CD4-positive, alpha-beta T cell treated with Interleukin-17A for 1 hour (primary cell): Measurements from ENCODE around the gene MINDY3.
"Not testable (repeated sequence)": the region's sequence is repeated elsewhere in the genome, so short reads cannot be mapped to it uniquely, and the experiment has no call there.

ENCODE experiments used
- DNase-seq: peaks from one replicate; pipeline ENCODE4 v3.0.0-alpha.2; 2020

MINDY3 gene

GRCh38 chr10:15856328-15857015, 3.8 kb downstream of the MINDY3 start:
- DNase-seq: no peak

DNA sequence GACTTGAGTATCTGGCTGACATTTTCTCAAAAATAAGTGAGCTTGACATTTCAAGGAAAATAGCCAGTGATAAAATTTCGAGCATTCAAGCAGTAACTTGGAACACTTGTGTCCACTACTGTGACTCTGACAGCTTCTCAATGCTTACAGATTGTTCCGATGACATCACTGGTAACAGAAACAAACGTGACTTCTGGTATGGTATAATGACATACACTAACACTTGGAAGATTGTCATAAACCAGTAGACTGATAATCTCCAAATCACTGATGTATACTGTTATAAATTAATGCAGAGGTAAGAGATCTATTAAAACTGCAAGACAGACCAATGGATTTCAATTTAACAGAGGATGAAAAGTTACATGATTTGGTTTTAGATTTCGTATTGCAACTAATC, 6.5 kb downstream of the MINDY3 start:
- DNase-seq: no peak

GRCh38 chr10:15852111-15852557, 8.2 kb downstream of the MINDY3 start:
- no peak for DNase-seq

GRCh38 chr10:15850337-15850978, 9.8 kb downstream of the MINDY3 start:
- DNase-seq: not testable (repeated sequence)

DNA sequence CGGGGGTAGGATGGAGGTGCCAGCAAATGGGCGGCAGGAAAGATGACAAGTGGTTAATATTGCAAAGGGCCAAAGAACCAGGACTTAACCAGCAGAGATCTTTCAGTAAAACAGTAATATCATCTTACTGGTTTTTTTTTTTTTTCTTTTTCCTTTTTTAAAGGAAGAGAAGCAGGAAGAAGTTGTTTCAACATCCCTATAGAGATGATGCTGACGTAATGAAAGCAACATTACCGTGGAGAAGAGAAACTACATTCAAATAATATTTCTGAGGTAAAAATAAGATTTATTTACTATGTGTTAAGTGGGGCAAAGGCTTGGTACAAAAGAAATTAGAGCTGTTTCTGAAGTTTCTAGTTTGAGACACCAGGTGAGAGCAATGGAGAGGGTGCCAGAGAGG, 11.0 kb downstream of the MINDY3 start:
- no peak for DNase-seq

- no peak for DNase-seq
Observed at GRCh38 chr10:15847481-15847880, 12.8 kb downstream of the MINDY3 start.

GRCh38 chr10:15844517-15844916, 15.8 kb downstream of the MINDY3 start:
- DNase-seq: no peak

DNA sequence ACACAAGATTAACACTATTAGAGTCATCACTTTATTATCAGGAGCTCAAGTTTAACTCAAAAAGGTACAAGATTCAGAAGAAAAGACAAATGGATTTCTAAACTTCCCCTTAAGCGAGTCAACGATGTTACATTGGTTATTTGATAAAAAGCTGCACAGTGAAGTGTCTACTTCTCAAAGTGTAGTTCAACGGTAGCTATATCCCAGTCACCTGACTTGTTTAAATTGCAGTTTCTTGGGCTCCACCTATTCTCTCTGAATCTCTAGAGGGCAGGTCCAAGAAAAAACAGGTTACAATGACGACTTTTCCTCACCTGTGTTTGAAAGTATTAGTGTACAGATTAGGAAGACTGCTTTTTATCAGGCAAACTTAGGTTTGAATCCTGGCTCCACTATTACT, 16.6 kb downstream of the MINDY3 start:
- DNase-seq: no peak

DNA sequence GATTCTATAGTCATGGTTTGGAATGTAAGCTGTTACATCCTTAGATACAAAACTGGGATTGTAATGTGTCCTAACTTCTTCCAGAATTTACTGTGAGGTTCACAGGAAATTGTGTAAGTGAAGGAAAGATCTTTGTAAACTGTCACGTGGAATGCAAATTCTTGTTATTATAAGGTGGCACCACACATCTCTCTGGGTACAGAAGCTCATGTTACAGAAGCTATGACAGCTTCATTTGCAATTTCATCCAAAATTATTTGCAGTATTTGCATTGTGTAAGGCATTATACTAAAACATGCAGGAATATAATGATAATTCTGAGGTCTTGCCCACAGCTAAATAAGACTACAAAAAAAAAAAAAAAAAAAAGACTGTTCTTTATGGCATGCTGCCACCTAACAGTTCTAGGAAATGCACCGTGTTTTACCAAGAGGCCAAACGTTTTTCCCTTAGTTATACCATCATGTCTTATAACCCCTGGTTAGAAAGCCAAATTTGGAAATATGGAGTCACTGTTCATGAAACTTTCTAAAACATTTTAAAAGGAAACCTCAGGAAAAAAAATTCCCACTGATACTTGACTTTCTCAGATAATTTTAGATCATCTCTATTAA, 17.6 kb downstream of the MINDY3 start:
- DNase-seq: no peak

DNA sequence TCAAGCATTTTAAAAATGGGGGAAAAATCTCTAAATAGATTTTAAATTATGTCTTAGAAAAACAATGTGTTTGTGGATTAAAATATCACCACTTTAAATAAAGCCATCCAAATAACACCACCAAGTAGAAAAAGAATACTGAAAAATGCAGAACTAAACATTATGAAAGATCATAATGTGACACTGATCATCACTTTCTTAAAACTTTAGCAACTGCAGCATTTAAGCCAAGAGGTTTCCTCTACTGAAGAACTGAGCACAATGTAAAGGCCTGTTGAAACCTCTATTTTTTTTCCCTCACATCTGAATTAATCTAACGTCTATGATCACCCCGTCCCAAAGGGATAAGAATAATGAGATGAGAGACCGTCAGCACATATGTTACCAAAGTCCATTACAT, 18.6 kb downstream of the MINDY3 start:
- DNase-seq: no peak

- DNase-seq: no peak
Observed at GRCh38 chr10:15836807-15837206, 23.5 kb downstream of the MINDY3 start.

GRCh38 chr10:15829495-15829894, 30.8 kb downstream of the MINDY3 start:
- no peak for DNase-seq

- no peak for DNase-seq
Observed at GRCh38 chr10:15824498-15824897, 35.8 kb downstream of the MINDY3 start.

- DNase-seq: no peak
Observed at GRCh38 chr10:15822131-15822530, 38.2 kb downstream of the MINDY3 start.

DNA sequence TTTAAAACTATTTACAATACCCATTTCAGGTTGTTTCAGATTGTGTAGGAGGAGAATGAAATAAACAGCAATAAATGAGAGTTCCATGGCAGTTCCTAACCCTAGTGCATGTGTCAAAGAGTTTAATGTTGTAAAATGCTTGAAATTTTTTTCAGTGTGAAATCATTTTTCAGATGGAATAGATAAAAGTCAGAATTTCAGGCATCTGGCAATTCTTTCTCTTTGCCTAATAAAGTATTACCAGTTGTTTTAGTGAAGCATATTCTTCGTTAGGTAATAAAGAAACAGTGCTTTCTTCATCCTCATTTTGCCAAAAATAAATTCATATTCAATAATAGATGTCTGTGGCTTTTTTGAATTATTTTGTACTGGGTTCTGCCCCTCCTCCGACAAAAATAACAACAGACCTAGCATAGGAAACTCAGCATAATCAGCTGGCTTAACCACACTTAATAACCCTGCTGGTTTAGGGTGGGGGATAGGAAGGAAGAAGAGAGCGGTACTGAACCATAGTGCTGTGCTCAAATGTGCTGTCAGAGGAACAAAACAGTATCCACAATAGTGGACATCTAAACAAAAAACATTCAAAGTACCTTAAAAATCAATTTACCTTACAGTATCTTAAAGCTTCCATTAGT, 39.1 kb downstream of the MINDY3 start:
- no peak for DNase-seq

DNA sequence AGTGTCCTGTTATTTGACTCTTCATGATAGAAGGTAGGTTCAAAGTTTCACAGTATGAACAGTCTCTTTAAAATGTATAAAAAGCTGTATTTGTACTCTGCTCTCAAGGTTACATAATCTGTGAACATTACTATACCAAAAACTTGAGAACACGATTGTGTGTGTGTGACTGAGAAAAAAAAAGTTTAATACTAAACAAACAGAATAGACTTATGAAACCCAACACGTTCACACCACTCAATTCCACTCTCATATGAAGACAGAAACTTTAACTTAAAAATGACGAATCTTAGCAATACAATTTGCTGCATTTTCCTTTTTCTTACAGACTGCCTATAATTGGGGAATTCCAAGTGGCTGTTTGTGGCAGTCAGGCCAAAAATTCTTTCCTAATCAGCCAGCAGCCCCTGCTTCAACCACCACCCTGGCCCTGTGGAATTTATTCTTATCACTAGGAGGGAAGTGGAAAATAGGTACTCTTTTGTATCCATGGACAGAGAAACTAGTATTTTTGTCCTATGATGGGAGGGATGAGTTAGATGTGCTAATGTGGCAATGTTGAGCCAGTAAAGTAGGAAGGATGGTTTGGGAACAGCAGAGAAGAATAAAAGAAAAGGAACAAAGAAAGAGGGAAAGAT, 42.8 kb downstream of the MINDY3 start:
- no peak for DNase-seq

- DNase-seq: no peak
Observed at GRCh38 chr10:15815242-15815885, 44.9 kb downstream of the MINDY3 start.

- DNase-seq: no peak
Observed at GRCh38 chr10:15814565-15814964, 45.7 kb downstream of the MINDY3 start.

DNA sequence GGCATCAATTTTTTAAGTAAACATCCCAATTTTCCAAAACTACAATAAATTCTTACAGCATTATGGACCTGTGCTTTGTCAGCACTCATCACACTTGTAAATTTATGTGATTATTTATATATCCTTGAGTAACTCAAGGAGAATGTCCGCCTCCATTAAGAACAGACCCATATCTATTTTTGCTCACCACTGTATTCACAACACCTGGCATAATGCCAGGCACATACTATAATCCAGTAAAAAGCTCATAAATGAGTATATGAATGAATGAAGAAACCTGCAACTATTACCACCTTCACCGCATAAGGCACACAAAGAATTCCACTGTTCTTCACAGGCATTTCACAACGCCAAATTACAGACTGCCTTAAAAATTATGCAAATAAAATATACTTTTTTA, 46.9 kb downstream of the MINDY3 start:
- no peak for DNase-seq

GRCh38 chr10:15809450-15809849, 50.9 kb downstream of the MINDY3 start:
- DNase-seq: no peak

GRCh38 chr10:15808204-15808797, 52.0 kb downstream of the MINDY3 start:
- no peak for DNase-seq

DNA sequence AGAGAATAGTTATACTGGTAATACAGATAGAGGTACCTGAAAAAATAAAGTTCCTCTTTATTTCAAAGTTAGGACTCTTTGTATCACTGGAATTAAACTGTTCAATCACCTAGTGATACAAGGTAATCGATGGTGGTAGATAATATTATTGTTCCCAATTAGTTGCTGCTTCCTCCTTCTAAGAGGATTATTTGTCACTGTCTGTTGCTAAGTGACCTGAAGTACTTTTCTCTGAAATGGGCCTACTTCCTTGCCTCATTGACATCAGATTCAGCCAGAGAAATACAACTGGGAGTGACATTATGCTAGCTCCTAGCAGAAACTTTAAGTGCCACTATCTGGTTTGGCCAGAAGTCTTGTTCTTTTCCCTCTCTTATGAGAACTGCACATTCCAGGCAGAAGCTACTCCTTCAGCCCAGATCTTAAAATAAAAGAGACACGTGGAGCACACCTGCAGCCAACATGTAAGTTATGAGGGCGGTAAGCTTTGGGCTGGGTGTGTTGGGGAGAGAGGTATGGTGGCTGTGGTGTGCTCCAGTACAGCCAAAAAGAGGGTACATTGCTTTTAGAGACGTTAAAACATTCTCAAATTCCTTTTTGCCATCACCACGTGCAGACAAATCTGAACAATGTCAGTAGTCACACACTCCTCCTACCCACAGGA, 54.8 kb downstream of the MINDY3 start:
- no peak for DNase-seq
